ENCODE measurements around the gene KPRP. TPM values are rescaled to one million over a fixed set of nuclear protein-coding genes. Genes with fewer than 3 reads are reported as not detected.

Gene KPRP
- total RNA-seq, 1 experiment from 2014 or later: not detected

GRCh38 chr1:152752225-152752624 lies 5.6 kb upstream of the KPRP start:
- no peak overlapping the region for H3T11ph ChIP-seq (ENCODE audit: low read length)
- no peak overlapping the region for H4K91ac ChIP-seq (ENCODE audit: insufficient read length, low read depth, low read length)
- H4K20me1 ChIP-seq (ENCODE audit: control insufficient read depth, insufficient read depth, insufficient read length): no peaks in the 10 kb centered on the region
- no peak overlapping the region for H2BK5ac ChIP-seq (ENCODE audit: insufficient read length, low read length)
- no peak overlapping the region for H2BK120ac ChIP-seq (ENCODE audit: low read depth, low read length, poor library complexity, severe bottlenecking)
- no peak overlapping the region for H3K4ac ChIP-seq (ENCODE audit: low read depth, low read length)
- no peak overlapping the region for H3K14ac ChIP-seq (ENCODE audit: insufficient read depth, low read length)
- H3K27ac ChIP-seq (ENCODE audit: insufficient read length, low read depth, low read length): no peak overlapping the region
- H2BK15ac ChIP-seq (ENCODE audit: low read depth, low read length): no peak overlapping the region
- H3K4me1 ChIP-seq (ENCODE audit: insufficient read depth, low read length): no peaks in the 10 kb centered on the region
- no CpG with 5 or more reads among the region's 1 CpG for WGBS (ENCODE audit: extremely low coverage, insufficient read length, low lambda C conversion rate)
- no peaks in the 10 kb centered on the region for H3K79me2 ChIP-seq (ENCODE audit: insufficient read depth, low read length)
- Mint-ChIP-seq H3K36me3 (ENCODE audit: insufficient read depth in 1 of 3, low read depth in 3 of 3) (peaks cover 0 to 32% (median 13%) of the 10 kb centered on the region in 3 experiments; a peak in 6 of 7 replicates), H3K27me3 (ENCODE audit: low read depth) (no peaks in the 10 kb centered on the region; the same call in 1 of the 2 replicates), H3K4me1 (no peaks in the 10 kb centered on the region), H3K4me3 (no peak overlapping the region), H3K9me3 (peaks cover 84 to 89% of the 10 kb centered on the region in 2 experiments), H3K27ac (no peak overlapping the region)
- H4K5ac ChIP-seq (ENCODE audit: insufficient read length, low read depth, low read length): no peak overlapping the region
- no peak overlapping the region for H3K56ac ChIP-seq (ENCODE audit: insufficient read length, low read depth, low read length)
- H3K23me2 ChIP-seq (ENCODE audit: insufficient read length, low read depth, low read length, poor library complexity, severe bottlenecking): no peaks in the 10 kb centered on the region
- no peaks in the 10 kb centered on the region for H3K79me1 ChIP-seq (ENCODE audit: insufficient read depth, low read depth, low read length, poor library complexity, severe bottlenecking)
- H3K18ac ChIP-seq (ENCODE audit: insufficient read length, low read depth, low read length): no peak overlapping the region
- no peak overlapping the region for H3K9ac ChIP-seq (ENCODE audit: extremely low read depth, insufficient read length, low read length)
- H2AK5ac ChIP-seq (ENCODE audit: insufficient read length, low read length): no peak overlapping the region
- H4K8ac ChIP-seq (replicated peaks; ENCODE audit: insufficient read length, low read depth, low read length): no peak overlapping the region
- TF ChIP-seq, protein P1, sequence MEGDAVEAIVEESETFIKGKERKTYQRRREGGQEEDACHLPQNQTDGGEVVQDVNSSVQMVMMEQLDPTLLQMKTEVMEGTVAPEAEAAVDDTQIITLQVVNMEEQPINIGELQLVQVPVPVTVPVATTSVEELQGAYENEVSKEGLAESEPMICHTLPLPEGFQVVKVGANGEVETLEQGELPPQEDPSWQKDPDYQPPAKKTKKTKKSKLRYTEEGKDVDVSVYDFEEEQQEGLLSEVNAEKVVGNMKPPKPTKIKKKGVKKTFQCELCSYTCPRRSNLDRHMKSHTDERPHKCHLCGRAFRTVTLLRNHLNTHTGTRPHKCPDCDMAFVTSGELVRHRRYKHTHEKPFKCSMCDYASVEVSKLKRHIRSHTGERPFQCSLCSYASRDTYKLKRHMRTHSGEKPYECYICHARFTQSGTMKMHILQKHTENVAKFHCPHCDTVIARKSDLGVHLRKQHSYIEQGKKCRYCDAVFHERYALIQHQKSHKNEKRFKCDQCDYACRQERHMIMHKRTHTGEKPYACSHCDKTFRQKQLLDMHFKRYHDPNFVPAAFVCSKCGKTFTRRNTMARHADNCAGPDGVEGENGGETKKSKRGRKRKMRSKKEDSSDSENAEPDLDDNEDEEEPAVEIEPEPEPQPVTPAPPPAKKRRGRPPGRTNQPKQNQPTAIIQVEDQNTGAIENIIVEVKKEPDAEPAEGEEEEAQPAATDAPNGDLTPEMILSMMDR (conservative IDR thresholded peaks at IDR 0.05): no peak
- DNase-seq: no peak
- no peak overlapping the region for H3K4me2 ChIP-seq (ENCODE audit: insufficient read depth, insufficient read length, low read length)
- no peak overlapping the region for H2BK12ac ChIP-seq (ENCODE audit: insufficient read length, low read depth, low read length)
- H2BK20ac ChIP-seq (ENCODE audit: low read depth, low read length, poor library complexity, severe bottlenecking): no peak overlapping the region
- H3K27me3 ChIP-seq (ENCODE audit: insufficient read depth, low read length): no peaks in the 10 kb centered on the region
- H3K9me3 ChIP-seq (ENCODE audit: control insufficient read depth, low read depth, low read length): peaks cover 78% of the 10 kb centered on the region
- no peak overlapping the region for H2AFZ ChIP-seq (ENCODE audit: low read length)
- H3K23ac ChIP-seq (ENCODE audit: insufficient read length, low read depth, low read length): no peak overlapping the region
